Islet precursor cell (in vitro differentiated cells): ENCODE data around the gene PRKG1.
"Not testable (repeated sequence)": the region's sequence is repeated elsewhere in the genome, so short reads cannot be mapped to it uniquely, and the experiment has no call there.

ENCODE experiments used
- DNase-seq: peaks from one replicate; pipeline ENCODE4 v3.0.0-alpha.2; 2018

PRKG1 gene

DNA sequence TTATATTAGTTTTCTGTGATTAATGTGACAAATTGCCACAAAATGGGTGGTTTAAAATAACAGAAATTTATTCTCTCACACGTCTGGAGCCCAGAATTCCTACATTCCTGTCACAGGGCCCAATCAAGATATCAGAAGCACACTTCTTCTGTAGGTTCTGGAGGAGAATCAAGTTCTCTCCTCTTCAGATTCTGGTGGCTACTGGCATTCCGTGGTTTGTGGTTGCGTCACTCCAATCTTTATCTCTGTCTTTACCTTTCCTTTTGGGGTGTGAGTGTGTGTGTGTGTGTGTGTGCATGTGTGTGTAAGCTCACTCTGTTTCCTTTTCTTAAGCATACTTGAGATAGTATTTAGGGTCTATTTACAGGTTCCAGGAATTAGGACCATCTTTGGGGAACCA is 1124.3 kb downstream of the PRKG1 start:
- DNase-seq: no peak

DNA sequence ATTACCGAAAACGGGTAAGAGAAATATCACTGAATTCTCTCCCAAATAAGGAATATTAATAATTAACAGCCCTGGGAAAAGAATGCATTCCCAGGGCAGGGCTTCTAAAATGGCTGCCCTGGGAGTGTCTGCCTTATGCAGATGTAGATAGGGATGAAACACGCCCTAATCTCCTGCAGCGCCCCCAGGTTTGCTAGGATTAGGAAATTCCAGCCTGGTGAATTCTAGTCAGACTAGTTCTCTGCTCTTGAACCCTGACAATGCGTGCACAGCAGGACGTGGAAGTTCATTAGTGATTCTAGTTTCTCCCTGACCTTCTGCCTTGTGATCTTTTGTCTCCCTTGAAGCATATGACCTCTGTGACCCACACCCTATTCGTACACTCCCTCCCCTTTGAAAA is 1130.6 kb downstream of the PRKG1 start:
- DNase-seq: not testable (repeated sequence)

DNA sequence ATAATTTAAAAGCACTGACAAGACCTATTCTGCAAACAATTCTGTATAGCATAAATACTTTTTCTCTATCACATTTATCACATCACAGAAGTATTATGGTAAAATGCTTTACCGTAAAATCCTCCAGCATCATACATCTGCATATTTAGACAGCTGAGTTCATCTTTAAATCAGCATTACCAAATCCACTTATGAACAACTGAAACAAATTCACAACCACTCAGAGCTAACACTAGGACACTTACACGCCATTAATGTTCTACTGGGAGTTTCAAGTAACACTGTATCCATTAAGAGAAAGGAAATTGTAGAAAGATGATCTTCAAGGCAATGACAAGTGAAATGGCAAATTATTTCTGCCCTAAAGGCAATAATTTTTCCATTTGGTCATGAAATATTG is 1134.1 kb downstream of the PRKG1 start:
- DNase-seq: no peak

DNA sequence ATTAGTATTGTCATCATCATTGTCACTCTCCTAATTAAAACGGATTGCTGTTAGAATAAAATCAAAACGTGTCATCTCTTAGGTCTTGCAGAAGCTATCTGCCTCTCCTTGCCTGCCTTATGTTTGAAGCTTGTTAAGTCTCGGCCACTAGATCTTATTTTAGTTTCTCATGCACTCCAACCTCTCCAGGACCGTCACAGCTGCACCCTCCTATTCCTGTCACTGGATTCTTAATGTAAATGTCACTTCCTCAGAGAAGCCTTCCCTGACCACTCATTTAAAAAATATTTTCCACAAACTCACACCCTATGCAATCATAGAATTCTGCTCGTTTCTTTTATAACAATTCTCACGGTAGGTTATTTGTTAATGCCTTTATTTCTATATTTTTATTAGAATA is 1135.9 kb downstream of the PRKG1 start:
- DNase-seq: no peak

DNA sequence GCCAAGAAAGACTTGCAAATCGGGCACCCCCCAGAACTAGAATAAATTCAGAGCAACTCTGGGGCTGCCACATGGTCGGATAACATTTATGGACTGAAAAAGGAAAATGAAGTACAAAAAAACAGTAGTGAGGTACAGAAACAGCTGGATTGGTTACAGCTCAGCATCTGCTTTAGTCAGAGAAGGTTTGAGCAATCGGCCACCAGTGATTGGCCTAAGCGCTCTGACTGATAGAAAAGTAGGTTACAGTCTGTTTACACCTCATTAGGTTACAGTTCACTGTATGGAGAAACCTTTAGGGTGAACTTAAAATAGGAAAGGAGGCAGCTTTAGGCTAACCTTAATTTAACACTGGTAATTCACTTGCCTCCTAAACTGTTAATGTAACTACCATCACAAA is 1137.8 kb downstream of the PRKG1 start:
- no peak for DNase-seq

DNA sequence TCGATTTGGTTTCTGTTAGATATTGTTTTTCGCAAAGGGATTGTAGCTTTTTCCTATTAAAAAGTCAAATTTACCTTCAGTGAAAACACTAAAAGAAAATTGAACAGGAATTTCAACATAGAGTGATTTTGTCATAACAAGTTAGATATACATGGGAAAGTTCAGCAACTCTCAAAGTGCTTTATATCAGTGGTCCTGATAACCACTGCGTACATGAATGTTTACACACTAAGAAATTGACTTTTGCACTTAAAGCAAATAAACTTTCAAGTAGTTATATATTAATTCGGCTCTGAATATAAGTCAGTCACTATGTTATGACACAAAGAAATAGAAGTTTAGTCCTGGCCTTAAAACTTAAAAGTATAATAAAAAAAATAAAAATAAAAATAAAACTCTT is 1138.5 kb downstream of the PRKG1 start:
- no peak for DNase-seq

DNA sequence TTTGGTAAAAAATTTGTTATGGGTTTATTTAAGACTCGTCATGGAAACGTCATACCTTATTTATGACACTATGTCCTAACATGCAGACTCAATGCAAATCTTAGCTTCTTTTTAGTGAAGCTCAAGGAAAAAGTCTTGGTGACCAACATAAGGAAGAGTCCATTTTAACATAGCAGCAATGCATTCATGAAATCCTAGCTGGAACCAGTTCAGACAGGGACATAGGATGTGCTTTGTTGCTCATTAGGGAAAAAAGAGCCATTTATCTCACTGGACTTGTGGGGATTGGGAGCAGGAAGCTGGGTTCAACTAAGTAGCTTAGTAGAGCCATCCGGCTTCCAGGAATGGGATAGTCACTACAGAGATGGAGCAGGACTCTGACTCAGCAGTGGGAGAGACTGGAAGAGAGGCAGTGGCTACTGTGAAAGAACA is 1139.0 kb downstream of the PRKG1 start:
- peak; percentile 85 for DNase-seq

DNA sequence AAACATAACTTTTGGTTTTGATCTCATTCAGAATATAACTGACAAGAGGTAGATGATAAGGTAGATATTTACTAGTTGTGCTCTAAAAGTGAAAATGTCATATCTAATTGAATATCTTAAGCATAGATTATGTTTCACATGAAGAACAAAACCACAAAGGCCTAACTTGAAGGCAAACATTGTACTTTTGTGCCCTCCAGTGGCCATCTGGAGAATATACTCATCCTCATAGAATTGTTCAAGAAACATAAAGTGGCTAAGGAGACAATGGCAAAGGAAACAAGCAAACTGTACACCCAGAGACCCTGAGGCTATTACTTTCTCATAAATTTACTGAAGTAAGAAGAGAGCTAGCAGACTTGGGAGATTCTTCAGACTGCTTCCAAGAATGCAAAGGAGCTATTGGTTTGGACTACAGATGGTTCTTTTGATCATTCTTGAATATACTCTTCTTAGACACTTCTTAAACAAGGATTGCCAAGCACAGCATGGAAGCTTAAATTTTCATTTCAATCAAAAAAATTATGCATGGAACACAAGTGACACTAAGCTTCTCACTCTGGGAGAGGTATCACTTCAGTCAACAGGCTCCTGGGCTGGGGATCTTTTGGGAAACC is 1141.6 kb downstream of the PRKG1 start:
- no peak for DNase-seq

DNA sequence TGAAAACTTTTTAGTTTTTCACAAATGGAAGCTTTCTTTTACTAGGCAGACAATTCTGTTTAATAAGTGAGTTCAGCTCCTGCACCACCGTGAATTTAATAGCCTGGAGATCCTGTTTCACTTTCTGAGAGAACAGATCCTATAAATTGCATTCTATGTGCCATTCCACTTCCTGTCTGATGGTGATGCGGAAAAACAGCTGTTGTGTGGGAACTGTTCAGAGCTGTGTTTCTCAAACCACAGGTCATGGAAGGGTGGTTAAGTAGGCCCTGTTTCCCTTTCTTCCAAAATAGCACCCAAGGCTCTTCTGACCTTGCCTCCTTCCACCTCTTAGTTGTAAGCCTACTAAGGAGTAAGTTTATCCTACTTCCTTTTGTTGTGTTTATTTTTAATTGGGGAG is 1142.6 kb downstream of the PRKG1 start:
- peak; percentile 68 for DNase-seq

GRCh38 chr10:52217531-52217930 is 1143.2 kb downstream of the PRKG1 start:
- DNase-seq: no peak

DNA sequence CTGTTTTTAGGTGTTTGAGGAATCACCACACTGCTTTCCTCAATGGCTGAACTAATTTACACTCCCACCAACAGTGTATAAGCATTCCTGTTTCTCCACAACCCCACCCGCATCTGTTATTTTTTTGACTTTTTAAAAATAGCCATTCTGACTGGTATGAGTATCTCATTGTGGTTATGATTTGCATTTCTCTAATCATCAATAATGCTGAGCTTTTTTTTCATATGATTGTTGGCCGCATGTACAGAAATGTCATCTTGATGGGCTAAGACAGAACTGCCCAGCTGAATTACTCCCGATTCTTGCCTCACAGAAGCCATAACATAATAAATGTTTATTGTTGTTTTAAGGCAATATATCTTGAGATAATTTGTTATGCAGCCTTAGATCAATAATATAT is 1146.7 kb downstream of the PRKG1 start:
- no peak for DNase-seq

GRCh38 chr10:52221923-52222322 is 1147.6 kb downstream of the PRKG1 start:
- no peak for DNase-seq

- no peak for DNase-seq
These were observed 1152.0 kb downstream of the PRKG1 start for GRCh38 chr10:52226197-52226847.

DNA sequence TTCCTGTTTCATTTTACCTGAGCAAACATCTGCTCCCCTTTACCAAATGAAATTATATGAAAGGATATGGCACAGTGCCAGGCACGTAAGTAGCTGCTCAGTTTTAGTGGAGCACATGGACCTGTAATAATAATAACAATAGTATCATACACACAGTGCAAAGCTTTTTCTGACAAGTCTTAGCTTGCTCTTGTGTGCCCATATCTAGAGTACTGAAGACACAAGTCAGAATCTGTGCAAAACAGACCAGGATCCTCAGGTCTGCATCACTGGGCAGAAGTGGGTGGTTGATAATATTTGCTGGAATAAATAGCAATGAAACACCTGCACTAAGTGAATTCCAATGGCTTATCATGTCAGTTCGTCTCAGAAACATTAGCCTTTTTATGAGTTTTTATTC is 1154.3 kb downstream of the PRKG1 start:
- DNase-seq: no peak

GRCh38 chr10:52229291-52229931 is 1155.1 kb downstream of the PRKG1 start:
- DNase-seq: no peak

DNA sequence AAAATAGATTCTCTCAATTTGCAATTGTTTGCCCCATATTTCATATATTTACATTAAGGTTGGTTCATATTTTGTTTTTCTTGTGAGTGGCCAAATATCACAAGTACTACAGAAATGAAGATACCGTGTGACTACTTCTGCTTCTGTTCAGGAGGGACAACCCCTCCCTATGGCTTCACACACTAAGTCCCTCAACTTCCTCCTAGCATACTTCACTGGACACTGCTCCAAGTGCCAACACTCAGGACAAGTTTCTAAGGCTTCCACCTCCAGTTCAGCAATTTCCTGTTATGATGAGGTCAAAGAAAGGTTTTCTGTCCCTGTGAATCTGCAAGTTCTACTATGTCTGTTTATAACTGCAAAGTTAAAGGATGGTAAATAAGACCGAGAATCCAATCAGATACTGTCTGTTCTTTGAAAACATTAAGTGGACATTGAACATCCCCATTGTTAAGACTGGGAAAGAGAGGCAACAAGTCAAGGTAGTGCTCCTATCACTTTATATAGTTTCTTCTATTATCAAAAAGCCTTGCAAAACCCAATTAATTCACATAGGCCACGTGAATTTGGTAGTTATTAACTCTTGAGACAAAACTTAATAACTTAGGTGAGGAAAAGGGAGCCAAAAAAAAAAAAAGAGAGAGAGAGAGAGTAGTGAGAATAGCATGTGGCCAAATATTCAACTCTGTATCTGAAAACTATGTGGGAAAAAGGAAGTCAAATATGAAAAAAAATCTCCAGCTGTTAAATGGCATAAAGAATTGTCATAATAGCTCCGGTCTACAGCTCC is 1158.5 kb downstream of the PRKG1 start:
- DNase-seq: no peak

DNA sequence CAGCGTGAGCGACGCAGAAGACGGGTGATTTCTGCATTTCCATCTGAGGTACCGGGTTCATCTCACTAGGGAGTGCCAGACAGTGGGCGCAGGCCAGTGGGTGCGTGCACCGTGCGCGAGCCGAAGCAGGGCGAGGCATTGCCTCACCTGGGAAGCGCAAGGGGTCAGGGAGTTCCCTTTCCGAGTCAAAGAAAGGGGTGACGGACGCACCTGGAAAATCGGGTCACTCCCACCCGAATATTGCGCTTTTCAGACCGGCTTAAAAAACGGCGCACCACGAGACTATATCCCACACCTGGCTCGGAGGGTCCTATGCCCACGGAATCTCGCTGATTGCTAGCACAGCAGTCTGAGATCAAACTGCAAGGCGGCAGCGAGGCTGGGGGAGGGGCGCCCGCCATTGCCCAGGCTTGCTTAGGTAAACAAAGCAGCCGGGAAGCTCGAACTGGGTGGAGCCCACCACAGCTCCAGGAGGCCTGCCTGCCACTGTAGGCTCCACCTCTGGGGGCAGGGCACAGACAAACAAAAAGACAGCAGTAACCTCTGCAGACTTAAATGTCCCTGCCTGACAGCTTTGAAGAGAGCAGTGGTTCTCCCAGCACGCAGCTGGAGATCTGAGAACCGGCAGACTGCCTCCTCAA is 1159.2 kb downstream of the PRKG1 start:
- not testable (repeated sequence) for DNase-seq

- no peak for DNase-seq
These were observed 1165.5 kb downstream of the PRKG1 start for GRCh38 chr10:52239771-52240170.

DNA sequence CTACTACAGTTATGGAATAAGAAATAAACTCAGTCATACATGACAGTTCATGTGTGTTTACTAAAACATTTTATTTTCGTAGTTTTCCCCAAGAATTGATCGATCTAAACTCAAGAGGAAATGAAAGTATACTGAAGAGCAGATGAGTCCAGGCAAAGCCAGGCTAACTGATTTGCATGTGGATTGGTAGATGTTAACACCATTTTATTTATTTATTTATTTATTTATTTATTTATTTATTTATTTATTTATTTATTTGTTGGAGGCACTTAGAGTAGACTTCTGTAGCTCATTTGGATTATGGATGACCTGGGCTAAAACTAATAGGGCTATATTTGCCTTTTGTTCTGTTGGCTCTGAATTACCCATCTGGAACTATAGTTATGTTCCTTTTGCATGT is 1171.3 kb downstream of the PRKG1 start:
- no peak for DNase-seq

DNA sequence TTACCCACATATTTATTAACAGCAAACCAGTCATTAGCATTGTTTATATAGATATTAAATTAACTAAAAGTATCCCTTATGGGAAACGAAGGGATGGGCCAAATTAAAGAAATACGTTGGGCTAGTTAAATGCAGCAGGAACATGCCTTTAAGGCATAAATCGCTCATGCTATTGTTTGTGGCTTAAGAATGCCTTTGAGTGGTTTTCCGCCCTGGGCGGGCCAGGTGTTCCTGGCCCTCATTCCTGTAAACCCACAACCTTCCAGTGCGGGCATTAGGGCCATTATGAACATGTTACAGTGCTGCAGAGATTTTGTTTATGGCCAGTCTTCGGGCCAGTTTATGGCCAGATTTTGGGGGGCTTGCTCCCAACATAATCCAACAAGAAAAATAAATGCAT is 1173.6 kb downstream of the PRKG1 start:
- peak; percentile 61 for DNase-seq

GRCh38 chr10:52248697-52249306 is 1174.5 kb downstream of the PRKG1 start:
- no peak for DNase-seq

- DNase-seq: no peak
These were observed 1175.6 kb downstream of the PRKG1 start for GRCh38 chr10:52249850-52250395.
